ENCODE results near the gene KCNQ5.

Gene KCNQ5

GRCh38 chr6:72984981-72985665 lies 363.3 kb downstream of the KCNQ5 start:
- H3K9me3 Mint-ChIP-seq: peaks cover 12 to 28% of the 10 kb centered on the region in 2 donors
- H3K27me3 Mint-ChIP-seq: no peaks in the 10 kb centered on the region
- no peak for DNase-seq
- H3K27ac Mint-ChIP-seq: no peak overlapping the region
- H3K4me3 Mint-ChIP-seq: no peak overlapping the region
- H3K4me1 Mint-ChIP-seq: peaks cover 11 to 37% of the 10 kb centered on the region in 2 donors
- no peak for ATAC-seq (replicated peaks)
- H3K36me3 Mint-ChIP-seq: peaks cover 32 to 41% of the 10 kb centered on the region in 2 donors

GRCh38 chr6:72987301-72987700 lies 365.4 kb downstream of the KCNQ5 start:
- H3K27ac Mint-ChIP-seq: no peak overlapping the region
- no peak overlapping the region for H3K4me3 Mint-ChIP-seq
- no peaks in the 10 kb centered on the region for H3K27me3 Mint-ChIP-seq
- DNase-seq (no peak), ATAC-seq (replicated peaks) (no peak)
- H3K9me3 Mint-ChIP-seq: peaks cover 12 to 16% of the 10 kb centered on the region in 2 donors
- H3K36me3 Mint-ChIP-seq: peaks cover 21 to 29% of the 10 kb centered on the region in 2 donors
- peaks cover 6 to 21% of the 10 kb centered on the region in 2 donors for H3K4me1 Mint-ChIP-seq

GRCh38 chr6:72999995-73000394 lies 378.1 kb downstream of the KCNQ5 start:
- ATAC-seq (replicated peaks) (no peak), DNase-seq (no peak)
- Mint-ChIP-seq H3K4me1 (peaks cover 0 to 3% of the 10 kb centered on the region in 2 donors), H3K27me3 (no peaks in the 10 kb centered on the region), H3K9me3 (no peaks in the 10 kb centered on the region), H3K27ac (no peak overlapping the region), H3K4me3 (no peak overlapping the region), H3K36me3 (peaks cover 0 to 9% of the 10 kb centered on the region in 2 donors)

GRCh38 chr6:73000460-73000859 lies 378.6 kb downstream of the KCNQ5 start:
- no peak overlapping the region for H3K27ac Mint-ChIP-seq
- no peak for DNase-seq
- peaks cover 0 to 3% of the 10 kb centered on the region in 2 donors for H3K4me1 Mint-ChIP-seq
- no peaks in the 10 kb centered on the region for H3K9me3 Mint-ChIP-seq
- no peak for ATAC-seq (replicated peaks)
- no peaks in the 10 kb centered on the region for H3K27me3 Mint-ChIP-seq
- no peak overlapping the region for H3K4me3 Mint-ChIP-seq
- peaks cover 0 to 9% of the 10 kb centered on the region in 2 donors for H3K36me3 Mint-ChIP-seq

- peaks cover 1 to 4% of the 10 kb centered on the region in 2 donors for H3K4me1 Mint-ChIP-seq
- no peak overlapping the region for H3K4me3 Mint-ChIP-seq
- no peak overlapping the region for H3K27ac Mint-ChIP-seq
- H3K27me3 Mint-ChIP-seq: no peaks in the 10 kb centered on the region
- H3K9me3 Mint-ChIP-seq: no peaks in the 10 kb centered on the region
- ATAC-seq (replicated peaks) (no peak), DNase-seq (no peak)
- H3K36me3 Mint-ChIP-seq: peaks cover 11 to 18% of the 10 kb centered on the region in 2 donors
Measured at GRCh38 chr6:73002588-73002987, 380.7 kb downstream of the KCNQ5 start.

GRCh38 chr6:73003302-73003701 lies 381.4 kb downstream of the KCNQ5 start:
- peaks cover 1 to 4% of the 10 kb centered on the region in 2 donors for H3K4me1 Mint-ChIP-seq
- H3K27me3 Mint-ChIP-seq: no peaks in the 10 kb centered on the region
- H3K36me3 Mint-ChIP-seq: peaks cover 17 to 25% of the 10 kb centered on the region in 2 donors
- peaks cover 1 to 7% of the 10 kb centered on the region in 2 donors for H3K9me3 Mint-ChIP-seq
- no peak overlapping the region for H3K4me3 Mint-ChIP-seq
- no peak overlapping the region for H3K27ac Mint-ChIP-seq
- DNase-seq (no peak), ATAC-seq (replicated peaks) (no peak)

- H3K4me1 Mint-ChIP-seq: peaks cover 1 to 4% of the 10 kb centered on the region in 2 donors
- peaks cover 1 to 9% of the 10 kb centered on the region in 2 donors for H3K9me3 Mint-ChIP-seq
- no peak for DNase-seq
- no peak overlapping the region for H3K4me3 Mint-ChIP-seq
- H3K36me3 Mint-ChIP-seq: peaks cover 17 to 29% of the 10 kb centered on the region in 2 donors
- ATAC-seq (replicated peaks): no peak
- H3K27ac Mint-ChIP-seq: no peak overlapping the region
- no peaks in the 10 kb centered on the region for H3K27me3 Mint-ChIP-seq
Measured at GRCh38 chr6:73004231-73004630, 382.4 kb downstream of the KCNQ5 start.

GRCh38 chr6:73004861-73005260 lies 383.0 kb downstream of the KCNQ5 start:
- H3K4me3 Mint-ChIP-seq: no peak overlapping the region
- no peak overlapping the region for H3K27ac Mint-ChIP-seq
- ATAC-seq (replicated peaks) (no peak), DNase-seq (no peak)
- peaks cover 17 to 33% of the 10 kb centered on the region in 2 donors for H3K36me3 Mint-ChIP-seq
- H3K9me3 Mint-ChIP-seq: peaks cover 1 to 9% of the 10 kb centered on the region in 2 donors
- peaks cover 1 to 4% of the 10 kb centered on the region in 2 donors for H3K4me1 Mint-ChIP-seq
- no peaks in the 10 kb centered on the region for H3K27me3 Mint-ChIP-seq

GRCh38 chr6:73006146-73006545 lies 384.3 kb downstream of the KCNQ5 start:
- ATAC-seq (replicated peaks): no peak
- no peak overlapping the region for H3K27ac Mint-ChIP-seq

GRCh38 chr6:73011945-73012344 lies 390.1 kb downstream of the KCNQ5 start:
- no peaks in the 10 kb centered on the region for H3K27me3 Mint-ChIP-seq
- peaks cover 14 to 25% of the 10 kb centered on the region in 2 donors for H3K36me3 Mint-ChIP-seq
- peaks cover 1 to 9% of the 10 kb centered on the region in 2 donors for H3K9me3 Mint-ChIP-seq
- peak overlapping the region; percentile 4 for H3K27ac Mint-ChIP-seq
- DNase-seq (no peak), ATAC-seq (replicated peaks) (no peak)
- H3K4me1 Mint-ChIP-seq: peaks cover 0 to 2% of the 10 kb centered on the region in 2 donors
- H3K4me3 Mint-ChIP-seq: no peak overlapping the region

More at GRCh38 chr6:73006146-73006545, 384.3 kb downstream of the KCNQ5 start:
- peaks cover 1 to 9% of the 10 kb centered on the region in 2 donors for H3K9me3 Mint-ChIP-seq
- peaks cover 0 to 4% of the 10 kb centered on the region in 2 donors for H3K4me1 Mint-ChIP-seq
- DNase-seq: no peak
- H3K4me3 Mint-ChIP-seq: no peak overlapping the region
- peaks cover 17 to 24% of the 10 kb centered on the region in 2 donors for H3K36me3 Mint-ChIP-seq
- no peaks in the 10 kb centered on the region for H3K27me3 Mint-ChIP-seq

- no peak overlapping the region for H3K27ac Mint-ChIP-seq
- peaks cover 0 to 2% of the 10 kb centered on the region in 2 donors for H3K36me3 Mint-ChIP-seq
- H3K4me1 Mint-ChIP-seq: no peaks in the 10 kb centered on the region
- DNase-seq (no peak), ATAC-seq (replicated peaks) (no peak)
- H3K4me3 Mint-ChIP-seq: no peak overlapping the region
- no peaks in the 10 kb centered on the region for H3K9me3 Mint-ChIP-seq
- H3K27me3 Mint-ChIP-seq: no peaks in the 10 kb centered on the region
Measured at GRCh38 chr6:73017476-73017875, 395.6 kb downstream of the KCNQ5 start.

- Mint-ChIP-seq H3K4me3 (no peak overlapping the region), H3K27me3 (no peaks in the 10 kb centered on the region), H3K4me1 (peaks cover 9 to 16% of the 10 kb centered on the region in 2 donors), H3K27ac (no peak overlapping the region), H3K9me3 (no peaks in the 10 kb centered on the region), H3K36me3 (peaks cover 0 to 6% of the 10 kb centered on the region in 2 donors)
- ATAC-seq (replicated peaks) (no peak), DNase-seq (no peak)
Measured at GRCh38 chr6:73024598-73024997, 402.7 kb downstream of the KCNQ5 start.

- ATAC-seq (replicated peaks) (no peak), DNase-seq (no peak)
- Mint-ChIP-seq H3K4me3 (no peak overlapping the region), H3K27me3 (no peaks in the 10 kb centered on the region), H3K27ac (no peak overlapping the region), H3K36me3 (peaks cover 0 to 6% of the 10 kb centered on the region in 2 donors), H3K4me1 (peaks cover 14 to 28% of the 10 kb centered on the region in 2 donors), H3K9me3 (no peaks in the 10 kb centered on the region)
Measured at GRCh38 chr6:73027691-73028090, 405.8 kb downstream of the KCNQ5 start.

GRCh38 chr6:73028124-73028766 lies 406.4 kb downstream of the KCNQ5 start:
- no peak for ATAC-seq (replicated peaks)
- no peaks in the 10 kb centered on the region for H3K9me3 Mint-ChIP-seq
- H3K4me1 Mint-ChIP-seq: peaks cover 15 to 31% of the 10 kb centered on the region in 2 donors
- peaks cover 0 to 3% of the 10 kb centered on the region in 2 donors for H3K36me3 Mint-ChIP-seq
- no peak for DNase-seq
- H3K4me3 Mint-ChIP-seq: no peak overlapping the region
- no peak overlapping the region for H3K27ac Mint-ChIP-seq
- H3K27me3 Mint-ChIP-seq: no peaks in the 10 kb centered on the region

Data from stimulated activated naive B cell treated with anti-CD40 and anti-IgM and Interleukin-4, amounts not matched to agents 10 μg/mL and 1 μg/mL and 100 μg/mL, for 72 hours (primary cell).